ENCODE data around the gene PPP2R2B. TPM values are rescaled to one million over a fixed set of nuclear protein-coding genes. Genes with fewer than 3 reads are reported as not detected.

Gene PPP2R2B
- total RNA-seq, 1 experiment from 2014 or later = 20.3 TPM

DNA sequence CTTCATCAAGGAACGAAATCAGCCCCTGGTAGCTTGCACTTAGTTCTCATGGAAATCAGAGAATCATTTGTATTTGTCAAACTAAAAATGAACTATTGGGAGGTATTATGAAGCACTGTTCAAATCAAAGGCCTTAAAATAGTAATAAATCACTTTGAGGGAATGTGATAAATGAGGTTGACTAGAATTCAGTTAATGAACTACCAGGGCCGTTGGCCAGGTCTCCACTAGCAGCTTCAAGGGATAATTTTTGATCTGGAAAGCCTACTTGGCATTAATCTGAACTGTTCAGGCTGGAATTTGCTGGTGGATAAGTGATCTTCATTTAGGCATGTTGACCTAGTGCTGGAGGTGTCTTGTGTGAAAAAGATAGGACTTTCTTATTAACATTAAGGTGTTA, 286.2 kb downstream of the PPP2R2B start (continued):
- TF ChIP-seq STAT6 (CRISPR knock-in tag; conservative IDR thresholded peaks at IDR 0.05; ENCODE audit: low read depth) = no peak
- no peak for TF ChIP-seq PRRX2 (CRISPR knock-in tag; IDR thresholded peaks at IDR 0.05)
- TF ChIP-seq NFE2L1 (CRISPR knock-in tag; IDR thresholded peaks at IDR 0.05) = no peak
- TF ChIP-seq, protein P1, sequence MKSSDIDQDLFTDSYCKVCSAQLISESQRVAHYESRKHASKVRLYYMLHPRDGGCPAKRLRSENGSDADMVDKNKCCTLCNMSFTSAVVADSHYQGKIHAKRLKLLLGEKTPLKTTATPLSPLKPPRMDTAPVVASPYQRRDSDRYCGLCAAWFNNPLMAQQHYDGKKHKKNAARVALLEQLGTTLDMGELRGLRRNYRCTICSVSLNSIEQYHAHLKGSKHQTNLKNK (CRISPR knock-in tag; IDR thresholded peaks at IDR 0.05) = no peak

DNA sequence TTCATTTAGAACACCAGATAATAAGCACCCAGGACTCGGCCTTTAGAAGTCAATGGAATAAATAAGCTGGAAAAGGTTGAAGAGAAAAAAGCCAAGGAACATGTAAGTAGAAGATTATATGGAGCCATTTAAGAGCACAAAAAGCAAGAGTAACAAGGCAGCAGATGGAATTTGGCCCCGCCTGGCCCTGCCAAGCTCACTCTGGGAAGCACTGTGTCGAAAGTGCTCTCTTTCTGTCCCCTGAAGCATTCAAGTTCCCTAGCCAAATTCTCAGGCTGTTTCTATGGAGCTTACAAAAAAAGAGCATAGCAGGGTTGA, 289.6 kb downstream of the PPP2R2B start:
- H3K36me3 Mint-ChIP-seq = no peaks in the 10 kb centered on the region
- no peak for DNase-seq (ENCODE audit: low spot score)
- H3K27ac Mint-ChIP-seq = no peak overlapping the region
- ATAC-seq = no peak
- H3K4me3 Mint-ChIP-seq = no peak overlapping the region
- no peaks in the 10 kb centered on the region for H3K4me1 Mint-ChIP-seq
- no peaks in the 10 kb centered on the region for H3K9me3 Mint-ChIP-seq
- H3K27me3 Mint-ChIP-seq (ENCODE audit: low read depth) = no peaks in the 10 kb centered on the region
- TF ChIP-seq CBFB (CRISPR knock-in tag; IDR thresholded peaks at IDR 0.05; ENCODE audit: low read depth) (no peak), NFE2L1 (CRISPR knock-in tag; IDR thresholded peaks at IDR 0.05) (no peak), MLX (CRISPR knock-in tag; IDR thresholded peaks at IDR 0.05) (no peak), NR3C1 (CRISPR knock-in tag; conservative IDR thresholded peaks at IDR 0.05; ENCODE audit: low read depth) (no peak), MYBL2 (CRISPR knock-in tag; IDR thresholded peaks at IDR 0.05) (no peak), ZNF396 (CRISPR knock-in tag; IDR thresholded peaks at IDR 0.05; ENCODE audit: borderline replicate concordance) (no peak), SMAD4 (CRISPR knock-in tag; IDR thresholded peaks at IDR 0.05) (no peak), FOXP1 (CRISPR knock-in tag; IDR thresholded peaks at IDR 0.05; ENCODE audit: borderline replicate concordance) (no peak), CREM (CRISPR knock-in tag; IDR thresholded peaks at IDR 0.05) (no peak), ZNF138 (CRISPR knock-in tag; conservative IDR thresholded peaks at IDR 0.05) (no peak), TEAD1 (CRISPR knock-in tag; IDR thresholded peaks at IDR 0.05) (no peak), ZNF671 (CRISPR knock-in tag; IDR thresholded peaks at IDR 0.05) (no peak)
- TF ChIP-seq, protein P2, sequence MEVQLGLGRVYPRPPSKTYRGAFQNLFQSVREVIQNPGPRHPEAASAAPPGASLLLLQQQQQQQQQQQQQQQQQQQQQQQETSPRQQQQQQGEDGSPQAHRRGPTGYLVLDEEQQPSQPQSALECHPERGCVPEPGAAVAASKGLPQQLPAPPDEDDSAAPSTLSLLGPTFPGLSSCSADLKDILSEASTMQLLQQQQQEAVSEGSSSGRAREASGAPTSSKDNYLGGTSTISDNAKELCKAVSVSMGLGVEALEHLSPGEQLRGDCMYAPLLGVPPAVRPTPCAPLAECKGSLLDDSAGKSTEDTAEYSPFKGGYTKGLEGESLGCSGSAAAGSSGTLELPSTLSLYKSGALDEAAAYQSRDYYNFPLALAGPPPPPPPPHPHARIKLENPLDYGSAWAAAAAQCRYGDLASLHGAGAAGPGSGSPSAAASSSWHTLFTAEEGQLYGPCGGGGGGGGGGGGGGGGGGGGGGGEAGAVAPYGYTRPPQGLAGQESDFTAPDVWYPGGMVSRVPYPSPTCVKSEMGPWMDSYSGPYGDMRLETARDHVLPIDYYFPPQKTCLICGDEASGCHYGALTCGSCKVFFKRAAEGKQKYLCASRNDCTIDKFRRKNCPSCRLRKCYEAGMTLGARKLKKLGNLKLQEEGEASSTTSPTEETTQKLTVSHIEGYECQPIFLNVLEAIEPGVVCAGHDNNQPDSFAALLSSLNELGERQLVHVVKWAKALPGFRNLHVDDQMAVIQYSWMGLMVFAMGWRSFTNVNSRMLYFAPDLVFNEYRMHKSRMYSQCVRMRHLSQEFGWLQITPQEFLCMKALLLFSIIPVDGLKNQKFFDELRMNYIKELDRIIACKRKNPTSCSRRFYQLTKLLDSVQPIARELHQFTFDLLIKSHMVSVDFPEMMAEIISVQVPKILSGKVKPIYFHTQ (CRISPR knock-in tag; IDR thresholded peaks at IDR 0.05) = no peak
- TF ChIP-seq, protein P3, sequence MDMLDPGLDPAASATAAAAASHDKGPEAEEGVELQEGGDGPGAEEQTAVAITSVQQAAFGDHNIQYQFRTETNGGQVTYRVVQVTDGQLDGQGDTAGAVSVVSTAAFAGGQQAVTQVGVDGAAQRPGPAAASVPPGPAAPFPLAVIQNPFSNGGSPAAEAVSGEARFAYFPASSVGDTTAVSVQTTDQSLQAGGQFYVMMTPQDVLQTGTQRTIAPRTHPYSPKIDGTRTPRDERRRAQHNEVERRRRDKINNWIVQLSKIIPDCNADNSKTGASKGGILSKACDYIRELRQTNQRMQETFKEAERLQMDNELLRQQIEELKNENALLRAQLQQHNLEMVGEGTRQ (CRISPR knock-in tag; IDR thresholded peaks at IDR 0.05) = no peak
- TF ChIP-seq, protein P4, sequence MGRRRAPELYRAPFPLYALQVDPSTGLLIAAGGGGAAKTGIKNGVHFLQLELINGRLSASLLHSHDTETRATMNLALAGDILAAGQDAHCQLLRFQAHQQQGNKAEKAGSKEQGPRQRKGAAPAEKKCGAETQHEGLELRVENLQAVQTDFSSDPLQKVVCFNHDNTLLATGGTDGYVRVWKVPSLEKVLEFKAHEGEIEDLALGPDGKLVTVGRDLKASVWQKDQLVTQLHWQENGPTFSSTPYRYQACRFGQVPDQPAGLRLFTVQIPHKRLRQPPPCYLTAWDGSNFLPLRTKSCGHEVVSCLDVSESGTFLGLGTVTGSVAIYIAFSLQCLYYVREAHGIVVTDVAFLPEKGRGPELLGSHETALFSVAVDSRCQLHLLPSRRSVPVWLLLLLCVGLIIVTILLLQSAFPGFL (CRISPR knock-in tag; IDR thresholded peaks at IDR 0.05; ENCODE audit: borderline replicate concordance) = no peak
- TF ChIP-seq, protein P5, sequence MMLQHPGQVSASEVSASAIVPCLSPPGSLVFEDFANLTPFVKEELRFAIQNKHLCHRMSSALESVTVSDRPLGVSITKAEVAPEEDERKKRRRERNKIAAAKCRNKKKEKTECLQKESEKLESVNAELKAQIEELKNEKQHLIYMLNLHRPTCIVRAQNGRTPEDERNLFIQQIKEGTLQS (CRISPR knock-in tag; conservative IDR thresholded peaks at IDR 0.05) = no peak
- TF ChIP-seq, protein P6, sequence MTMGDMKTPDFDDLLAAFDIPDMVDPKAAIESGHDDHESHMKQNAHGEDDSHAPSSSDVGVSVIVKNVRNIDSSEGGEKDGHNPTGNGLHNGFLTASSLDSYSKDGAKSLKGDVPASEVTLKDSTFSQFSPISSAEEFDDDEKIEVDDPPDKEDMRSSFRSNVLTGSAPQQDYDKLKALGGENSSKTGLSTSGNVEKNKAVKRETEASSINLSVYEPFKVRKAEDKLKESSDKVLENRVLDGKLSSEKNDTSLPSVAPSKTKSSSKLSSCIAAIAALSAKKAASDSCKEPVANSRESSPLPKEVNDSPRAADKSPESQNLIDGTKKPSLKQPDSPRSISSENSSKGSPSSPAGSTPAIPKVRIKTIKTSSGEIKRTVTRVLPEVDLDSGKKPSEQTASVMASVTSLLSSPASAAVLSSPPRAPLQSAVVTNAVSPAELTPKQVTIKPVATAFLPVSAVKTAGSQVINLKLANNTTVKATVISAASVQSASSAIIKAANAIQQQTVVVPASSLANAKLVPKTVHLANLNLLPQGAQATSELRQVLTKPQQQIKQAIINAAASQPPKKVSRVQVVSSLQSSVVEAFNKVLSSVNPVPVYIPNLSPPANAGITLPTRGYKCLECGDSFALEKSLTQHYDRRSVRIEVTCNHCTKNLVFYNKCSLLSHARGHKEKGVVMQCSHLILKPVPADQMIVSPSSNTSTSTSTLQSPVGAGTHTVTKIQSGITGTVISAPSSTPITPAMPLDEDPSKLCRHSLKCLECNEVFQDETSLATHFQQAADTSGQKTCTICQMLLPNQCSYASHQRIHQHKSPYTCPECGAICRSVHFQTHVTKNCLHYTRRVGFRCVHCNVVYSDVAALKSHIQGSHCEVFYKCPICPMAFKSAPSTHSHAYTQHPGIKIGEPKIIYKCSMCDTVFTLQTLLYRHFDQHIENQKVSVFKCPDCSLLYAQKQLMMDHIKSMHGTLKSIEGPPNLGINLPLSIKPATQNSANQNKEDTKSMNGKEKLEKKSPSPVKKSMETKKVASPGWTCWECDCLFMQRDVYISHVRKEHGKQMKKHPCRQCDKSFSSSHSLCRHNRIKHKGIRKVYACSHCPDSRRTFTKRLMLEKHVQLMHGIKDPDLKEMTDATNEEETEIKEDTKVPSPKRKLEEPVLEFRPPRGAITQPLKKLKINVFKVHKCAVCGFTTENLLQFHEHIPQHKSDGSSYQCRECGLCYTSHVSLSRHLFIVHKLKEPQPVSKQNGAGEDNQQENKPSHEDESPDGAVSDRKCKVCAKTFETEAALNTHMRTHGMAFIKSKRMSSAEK (CRISPR knock-in tag; IDR thresholded peaks at IDR 0.05; ENCODE audit: borderline replicate concordance) = no peak
- TF ChIP-seq, protein P7, sequence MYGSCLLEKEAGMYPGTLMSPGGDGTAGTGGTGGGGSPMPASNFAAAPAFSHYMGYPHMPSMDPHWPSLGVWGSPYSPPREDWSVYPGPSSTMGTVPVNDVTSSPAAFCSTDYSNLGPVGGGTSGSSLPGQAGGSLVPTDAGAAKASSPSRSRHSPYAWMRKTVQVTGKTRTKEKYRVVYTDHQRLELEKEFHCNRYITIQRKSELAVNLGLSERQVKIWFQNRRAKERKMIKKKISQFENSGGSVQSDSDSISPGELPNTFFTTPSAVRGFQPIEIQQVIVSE (CRISPR knock-in tag; IDR thresholded peaks at IDR 0.05; ENCODE audit: borderline replicate concordance) = no peak
- ChIA-PET CTCF (interaction anchor here (0.9 to 1.6 kb wide), 2 partner anchors 34 to 47 kb away, joined by 3 to 4 read pairs; no protein-coding TSS in a partner anchor), POLR2A (no interaction called here)
